Left cardiac atrium (tissue), 4 donors: ENCODE data around the gene LACC1. TPM values are rescaled to one million over a fixed set of nuclear protein-coding genes. Genes with fewer than 3 reads are reported as not detected.

Source experiments
- ATAC-seq, 2 donors: fragments of 200-7000 bp; cut with Tn5 transposase; one replicate each; pipeline ENCODE4 v1.9.1; 2020; ENCODE audit warnings: mild to moderate bottlenecking in 2 of 2, moderate library complexity in 2 of 2
- DNase-seq: peaks from one replicate; pipeline ENCODE4 v3.0.0-alpha.2; 2020
- intact Hi-C, 2 donors: fragments of 100-400 bp; cut with DNase I; formaldehyde crosslinking; loops; one replicate each; pipeline versions ENCODE4 v1.14.1 to v1.15.1; 2022 to 2023
- long read RNA-seq: library from polyadenylated mRNA; unstranded; transcript quantifications from one replicate; pipeline ENCODE4 v2.0.0, GENCODE V29; 2021
- total RNA-seq, 2 donors: library from RNA; stranded (reverse); fragmentation: NEBNext Ultra II Directional; extraction: Animal tissue kit (Norgen Biotek cat#: 25700); gene quantifications; one replicate each; pipeline ENCODE4 v1.2.1, GENCODE V29; 2021
- donor health status: DM: no; HTN: yes; CAD: no.
- donor health status: DM: no; HTN: yes; CAD: no; lungs with severe emphysema.
- donor health status: DM: yes; HTN: yes; CAD: no.
- donor health status: Dilated cardiomyopathy.

LACC1 gene
- total RNA-seq: 1 to 10 TPM; 5.5 to 7.5 TPM
- long read RNA-seq, full-length matches to known transcripts: 8 of 11 reads
- long read RNA-seq, partial matches to known transcripts: 1 of 11 reads
- long read RNA-seq, other reads (novel, unspliced or antisense): 2 of 11 reads

DNA sequence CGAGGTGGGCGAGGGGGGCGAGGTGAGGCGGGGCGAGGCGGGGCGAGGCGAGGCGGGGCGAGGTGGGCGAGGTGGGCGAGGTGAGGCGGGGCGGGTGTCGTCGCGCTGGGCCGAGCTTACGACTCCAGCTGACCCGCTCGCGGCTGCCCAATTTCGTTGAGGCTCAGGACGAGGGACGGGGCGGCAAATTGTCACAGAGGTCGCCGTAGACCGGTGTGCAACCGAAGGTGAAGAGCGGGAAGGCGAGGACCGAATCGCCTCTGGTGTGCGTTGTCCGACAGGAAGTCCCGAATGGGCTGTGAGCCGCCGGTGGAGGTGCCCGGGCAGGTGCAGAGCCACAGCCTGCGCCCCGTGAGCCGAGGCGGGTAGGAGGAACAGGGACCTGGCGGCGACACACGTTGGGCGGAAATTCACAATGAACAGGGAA, at the start of gene LACC1:
TSS of gene LACC1 (plus strand) at position 150 of the 427 bp plus-strand sequence. CDS start 1,082 bp downstream, outside the sequence.
- DNase-seq (peak; percentile 71), ATAC-seq (peak; percentile 82 to 89)
- intact Hi-C loops: loop anchor here in 1 of 2 donors (10.0 kb wide), 2 partner anchors 905 to 1285 kb away; no protein-coding TSS in a partner anchor

DNA sequence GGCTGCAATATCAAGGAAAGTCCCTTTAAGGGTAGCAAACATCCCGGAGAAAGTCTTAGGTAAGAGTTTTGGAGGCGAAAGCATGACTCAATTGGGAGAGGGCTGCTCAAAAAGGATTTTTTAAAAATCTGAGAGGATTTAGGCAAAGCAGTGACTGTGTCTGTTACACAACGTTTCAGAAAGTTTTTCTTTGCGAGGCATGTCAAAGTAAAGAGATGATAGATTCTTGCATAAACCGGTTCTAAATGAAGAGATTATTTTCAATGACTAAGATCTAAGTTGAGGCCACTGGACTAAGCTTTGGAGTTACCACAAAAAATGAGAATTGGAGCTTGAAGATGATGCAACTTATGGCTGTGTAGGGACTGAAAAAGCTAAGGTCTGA, 49.2 kb upstream of the LACC1 start:
- DNase-seq (no peak), ATAC-seq (peak; percentile 41 to 94)
- intact Hi-C loops: no loop called here

DNA sequence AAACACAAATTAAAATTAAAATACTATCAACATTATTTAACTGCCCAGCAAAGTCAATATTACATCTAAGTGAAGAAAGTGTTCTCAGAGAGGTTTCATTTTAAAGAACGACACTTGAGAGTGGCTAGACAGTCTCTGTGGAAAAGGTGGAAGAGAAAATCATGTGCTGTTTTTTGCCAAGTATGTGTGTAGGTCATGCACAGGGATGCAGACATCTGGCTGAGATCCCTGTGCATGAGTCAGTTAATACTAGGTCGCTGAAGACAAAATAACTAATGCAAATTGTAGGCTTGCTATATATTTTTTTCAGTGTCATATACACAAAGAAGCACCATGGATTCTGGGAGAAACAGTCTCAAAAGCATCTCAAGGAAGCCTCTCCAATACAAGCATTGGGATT, 48.6 kb upstream of the LACC1 start:
- no peak for DNase-seq
- intact Hi-C loops: no loop called here
- ATAC-seq: peak in 1 of 2 donors; percentile 46

DNA sequence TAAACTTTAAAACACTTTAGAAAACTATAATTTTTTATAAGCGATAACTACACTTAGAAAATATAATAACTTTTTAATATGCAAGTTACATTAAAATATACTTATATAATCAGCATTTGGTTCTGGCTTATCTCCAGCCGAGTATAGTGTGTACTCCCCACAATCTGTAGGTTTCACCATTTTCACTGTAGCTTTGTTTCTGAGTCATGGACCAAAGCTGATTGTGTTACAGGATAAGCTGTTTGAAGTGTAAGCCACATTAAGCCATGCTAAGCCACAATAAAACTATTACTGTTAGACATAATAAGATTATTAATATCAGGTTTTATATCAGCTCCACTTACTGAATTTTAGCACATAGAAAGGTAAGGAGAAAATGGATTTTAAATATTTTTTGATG, 44.0 kb upstream of the LACC1 start:
- ATAC-seq: no peak
- intact Hi-C loops: no loop called here
- DNase-seq: no peak

DNA sequence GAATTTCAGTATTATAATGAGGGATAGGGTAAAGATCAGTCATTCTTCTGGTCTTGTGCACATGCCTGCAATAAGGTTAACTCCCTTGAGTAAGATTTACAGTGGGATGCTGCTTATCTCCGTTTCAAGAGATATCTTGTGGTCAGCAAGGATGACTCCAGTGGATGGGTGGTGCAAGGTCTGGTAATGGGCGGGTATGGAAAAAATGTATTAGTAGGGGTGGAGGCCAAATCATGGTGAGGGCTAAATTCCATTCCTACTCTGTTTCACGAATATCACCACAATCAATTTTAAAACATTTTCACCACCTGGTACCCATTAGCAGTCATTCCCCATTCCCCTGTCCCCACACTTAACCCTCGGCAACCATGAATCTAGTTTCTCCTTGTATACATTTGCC, 40.8 kb upstream of the LACC1 start:
- no peak for DNase-seq
- intact Hi-C loops: no loop called here
- ATAC-seq: peak in 1 of 2 donors; percentile 83

DNA sequence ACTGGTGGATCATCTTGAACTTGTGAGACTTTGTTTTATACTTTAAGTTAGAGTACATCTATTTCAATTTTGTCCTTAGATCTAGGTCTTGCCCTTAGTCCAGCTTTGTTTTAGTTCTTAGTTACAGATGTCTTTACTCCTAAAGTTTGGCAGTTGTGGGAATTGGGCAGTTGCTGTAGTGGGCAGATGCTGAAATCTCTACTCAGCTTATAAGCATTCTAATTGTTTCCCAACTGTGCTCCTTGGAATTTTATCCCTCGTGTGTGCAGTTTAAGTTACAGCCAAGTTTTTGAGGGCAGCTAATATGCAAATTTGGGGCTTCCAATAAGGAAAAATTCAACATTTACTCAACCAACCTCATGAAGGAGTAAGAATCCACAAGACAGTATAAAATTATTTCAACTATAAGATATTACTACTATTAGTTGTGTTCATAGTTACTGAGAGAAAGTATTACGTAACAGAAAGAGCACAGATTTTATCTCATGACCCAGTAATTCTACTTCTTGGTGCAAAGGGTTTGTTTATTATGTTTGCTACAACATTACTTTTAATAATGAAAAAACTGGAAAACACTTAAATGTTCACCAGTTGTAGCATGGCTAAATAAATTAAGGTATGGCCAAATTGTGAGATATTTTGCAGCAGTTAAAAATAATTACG, 33.1 kb upstream of the LACC1 start:
- ATAC-seq (peak in 1 of 2 donors; percentile 30), DNase-seq (no peak)
- intact Hi-C loops: no loop called here

DNA sequence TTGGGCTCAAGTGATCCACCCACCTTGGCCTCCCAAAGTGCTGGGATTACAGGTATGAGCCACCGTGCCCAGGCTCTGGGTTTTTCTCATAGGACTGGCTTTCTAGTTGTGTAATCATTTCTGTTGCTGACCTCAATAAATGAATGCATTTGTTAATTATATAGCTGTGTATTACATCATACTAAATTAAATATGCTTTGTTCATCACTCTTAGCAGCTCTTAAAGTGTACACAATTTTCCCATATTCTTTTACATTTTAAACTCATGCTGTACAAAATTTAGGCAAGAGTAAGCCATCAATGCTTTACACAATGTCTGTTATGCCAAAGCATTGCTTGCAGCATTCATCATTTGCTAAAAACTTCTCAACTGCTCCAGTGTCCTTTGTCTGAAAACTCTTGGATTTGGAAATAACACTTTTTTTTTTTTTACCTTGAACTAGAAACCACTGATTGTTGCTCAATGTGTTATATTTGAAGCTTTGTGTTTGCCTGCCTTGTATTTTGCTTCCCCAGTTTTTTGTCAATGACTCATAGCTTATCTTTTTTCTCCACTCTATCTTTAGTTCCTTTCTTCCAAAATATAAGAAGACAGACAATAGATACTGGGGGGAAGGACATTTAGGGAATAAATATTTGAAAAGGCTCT, 31.6 kb upstream of the LACC1 start:
- intact Hi-C loops: no loop called here

DNA sequence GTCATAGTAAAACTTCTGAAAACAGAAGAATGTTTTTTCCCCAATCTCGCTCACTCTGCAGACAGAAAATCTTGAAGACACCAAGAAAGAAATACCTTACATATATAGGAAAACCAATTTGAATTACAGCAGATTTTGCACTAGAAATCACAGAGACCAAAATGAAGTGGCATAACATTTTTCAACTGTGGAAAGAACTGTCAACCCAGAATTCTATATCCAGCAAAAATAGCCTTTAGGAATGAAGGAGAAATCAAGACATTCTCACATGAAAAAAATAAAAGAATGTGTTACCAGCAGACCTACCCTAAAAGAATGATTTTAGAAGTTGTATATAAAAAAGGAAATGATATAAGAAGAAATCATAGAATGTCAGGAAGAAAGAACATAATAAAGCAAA, 28.8 kb upstream of the LACC1 start:
- ATAC-seq: no peak
- intact Hi-C loops: no loop called here
- no peak for DNase-seq

More for the DNA sequence above, 31.6 kb upstream of the LACC1 start:
- DNase-seq (no peak), ATAC-seq (peak; percentile 12 to 60)

DNA sequence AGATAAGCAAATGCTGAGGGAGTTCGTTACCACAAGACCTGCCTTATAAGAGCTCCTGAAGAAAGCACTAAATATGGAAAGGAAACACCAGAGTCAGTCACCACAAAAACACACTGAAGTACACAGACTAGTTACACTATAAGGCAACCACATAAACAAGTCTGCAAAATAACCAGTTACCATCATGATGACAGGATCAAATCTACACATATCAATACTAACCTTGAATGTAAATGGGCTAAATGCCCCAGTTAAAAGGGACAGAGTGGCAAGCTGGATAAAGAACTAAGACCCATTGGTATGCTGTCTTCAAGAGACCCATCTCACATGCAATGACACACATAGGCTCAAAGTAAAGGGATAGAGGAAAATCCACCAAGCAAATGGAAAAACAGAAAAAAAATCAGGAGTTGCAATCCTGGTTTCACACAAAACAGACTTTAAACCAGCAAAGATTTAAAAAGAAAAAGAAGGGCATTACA, 26.7 kb upstream of the LACC1 start:
- no peak for ATAC-seq
- intact Hi-C loops: no loop called here
- DNase-seq: no peak

DNA sequence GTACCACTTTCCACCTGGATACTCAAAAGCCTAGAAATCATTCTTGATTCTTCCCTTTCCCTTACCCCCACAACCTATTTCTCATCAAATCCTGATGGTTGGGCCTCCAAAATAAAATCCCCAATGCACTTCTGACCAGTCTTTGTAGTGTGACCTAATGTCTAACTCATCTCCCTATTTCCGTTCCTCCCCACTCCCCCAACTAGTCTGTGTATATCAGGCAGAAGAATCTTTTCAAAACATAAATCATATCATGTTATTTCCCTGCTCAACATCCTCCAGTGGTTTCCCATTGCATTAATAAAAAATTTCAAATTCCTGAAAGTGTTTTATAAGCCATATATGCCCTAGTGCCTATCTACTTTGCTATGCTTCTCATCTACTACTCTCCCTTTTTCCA, 17.8 kb upstream of the LACC1 start:
- ATAC-seq: no peak
- DNase-seq: no peak
- intact Hi-C loops: no loop called here

DNA sequence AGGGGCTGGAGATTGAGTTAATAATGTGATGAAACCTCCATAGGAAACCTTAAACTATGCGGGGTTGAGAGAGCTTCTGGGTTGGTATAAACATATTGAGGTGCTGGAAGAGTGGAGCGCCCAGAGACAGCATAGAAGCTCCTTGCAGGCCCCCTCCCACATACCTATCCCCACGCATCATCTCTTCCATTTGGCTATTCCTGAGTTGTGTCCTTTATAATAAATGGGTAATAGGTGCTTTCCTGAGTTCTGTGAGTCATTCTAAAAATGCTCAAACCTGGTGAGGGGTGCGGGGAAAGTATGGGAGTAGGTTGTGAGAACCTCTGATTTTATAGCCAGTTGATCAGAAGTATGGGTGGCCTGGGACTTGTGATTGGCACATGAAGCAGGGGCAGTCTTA, 14.8 kb upstream of the LACC1 start:
- ATAC-seq: no peak

DNA sequence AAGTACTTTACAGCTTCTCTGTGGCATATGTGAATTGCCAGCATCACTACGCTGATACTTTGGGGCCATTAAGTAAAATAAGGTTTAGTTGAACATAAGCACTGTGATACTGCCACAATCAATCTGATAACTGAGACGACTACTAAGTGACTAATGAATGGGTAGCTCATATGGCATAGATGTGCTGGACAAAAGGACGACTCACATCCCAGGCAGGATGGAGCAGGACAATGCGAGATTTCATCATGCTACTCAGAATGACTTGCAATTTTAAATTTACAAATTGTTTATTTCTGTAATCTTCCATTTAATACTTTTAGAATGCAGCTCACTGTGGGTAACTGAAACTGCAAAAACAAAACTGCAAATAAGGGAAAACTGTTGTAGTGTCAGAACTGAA, 13.8 kb upstream of the LACC1 start:
- intact Hi-C loops: no loop called here
- DNase-seq: no peak
- ATAC-seq: no peak

More for the DNA sequence above, 14.8 kb upstream of the LACC1 start:
- intact Hi-C loops: no loop called here
- DNase-seq: no peak

DNA sequence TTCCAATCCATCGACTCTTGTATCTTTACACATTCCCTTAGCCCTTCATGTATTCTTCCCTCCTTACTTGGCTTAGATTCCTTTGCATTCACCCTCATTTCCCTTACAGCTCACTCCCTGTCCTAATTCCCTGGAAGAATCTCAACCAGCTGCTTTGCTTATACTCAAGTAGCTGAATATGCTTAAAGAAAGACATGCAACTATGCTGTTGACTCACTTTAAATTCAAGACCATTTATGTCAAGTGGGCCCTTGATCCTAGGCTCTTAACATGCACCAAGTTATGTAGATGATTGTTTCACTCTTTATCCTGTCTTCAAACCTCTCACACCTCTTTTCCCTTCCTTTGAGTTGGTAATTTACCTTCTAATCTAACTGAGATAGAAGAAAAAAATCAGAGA, 7.5 kb upstream of the LACC1 start:
- ATAC-seq: no peak
- no peak for DNase-seq
- intact Hi-C loops: loop anchor here in 1 of 2 donors (10.0 kb wide), 2 partner anchors 897 to 1277 kb away; no protein-coding TSS in a partner anchor

DNA sequence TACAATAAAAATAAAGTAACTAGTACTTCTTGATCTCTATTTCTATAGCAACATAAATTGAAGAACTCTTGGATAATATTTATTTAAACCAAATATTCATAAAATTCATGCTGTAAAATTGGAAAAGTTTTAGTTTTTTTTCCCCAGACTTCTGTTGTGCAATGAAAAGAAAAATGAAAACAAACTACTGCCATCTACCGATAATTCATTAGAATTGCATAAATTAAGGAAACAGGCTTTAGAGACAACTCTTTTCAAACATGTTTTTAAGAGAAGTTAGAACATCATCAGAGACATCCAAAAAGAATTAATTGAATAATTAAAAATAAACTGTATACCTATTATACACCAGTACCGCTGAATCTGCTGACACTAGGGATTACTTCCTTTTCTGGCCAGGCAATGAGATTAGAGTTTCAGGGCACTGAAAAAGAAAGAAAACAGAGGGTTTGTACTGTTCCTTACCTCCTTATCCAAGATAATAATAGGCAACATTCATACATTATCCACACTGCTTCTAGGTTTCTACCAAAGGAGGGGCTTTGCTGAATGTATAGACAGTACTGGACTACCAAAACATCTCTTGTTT, 5.1 kb upstream of the LACC1 start:
- ATAC-seq: no peak
- intact Hi-C loops: loop anchor here in 1 of 2 donors (10.0 kb wide), 2 partner anchors 900 to 1280 kb away; no protein-coding TSS in a partner anchor

DNA sequence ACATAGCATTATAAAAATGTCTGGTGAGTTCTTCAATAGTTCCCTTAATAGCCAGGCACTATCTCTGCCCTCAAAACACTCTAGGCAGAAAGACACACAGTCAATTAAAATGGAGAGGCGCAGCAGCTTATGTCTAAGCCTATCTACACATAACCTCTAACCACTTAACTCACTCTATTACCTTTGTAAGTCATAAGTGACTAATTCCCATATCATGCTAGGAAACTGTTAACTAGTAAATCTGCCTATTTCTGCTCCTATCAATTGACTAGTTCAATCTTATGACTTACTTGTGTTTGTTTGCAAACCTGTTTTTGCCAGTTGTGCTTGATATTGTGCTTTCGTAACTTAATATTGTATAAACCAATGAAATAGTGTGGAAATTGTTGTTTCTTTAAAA, 3.3 kb upstream of the LACC1 start:
- DNase-seq (no peak), ATAC-seq (no peak)
- intact Hi-C loops: loop anchor here in 1 of 2 donors (10.0 kb wide), 2 partner anchors 902 to 1282 kb away; no protein-coding TSS in a partner anchor

More for the DNA sequence above, 5.1 kb upstream of the LACC1 start:
- DNase-seq: no peak

DNA sequence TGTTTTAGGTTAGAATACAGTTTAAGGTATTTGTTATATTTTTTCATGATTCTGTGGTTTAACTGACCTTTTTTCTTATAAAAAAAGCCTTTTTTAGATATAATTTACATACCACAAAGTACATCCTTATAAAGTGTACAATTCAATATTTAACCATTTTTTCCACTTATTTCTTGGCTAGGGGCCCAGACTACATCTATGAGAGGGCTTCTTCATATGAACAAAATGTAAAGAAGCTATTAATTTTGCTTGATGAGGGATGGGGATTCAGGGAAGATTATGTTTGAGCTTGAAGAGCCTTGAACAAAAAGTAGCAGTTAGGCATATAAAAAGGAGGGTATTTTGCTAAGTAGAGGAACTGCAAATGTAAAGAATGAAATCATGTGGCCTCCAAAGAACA, 2.4 kb upstream of the LACC1 start:
- ATAC-seq: no peak
- DNase-seq: no peak
- intact Hi-C loops: loop anchor here in 1 of 2 donors (10.0 kb wide), 2 partner anchors 903 to 1283 kb away; no protein-coding TSS in a partner anchor

DNA sequence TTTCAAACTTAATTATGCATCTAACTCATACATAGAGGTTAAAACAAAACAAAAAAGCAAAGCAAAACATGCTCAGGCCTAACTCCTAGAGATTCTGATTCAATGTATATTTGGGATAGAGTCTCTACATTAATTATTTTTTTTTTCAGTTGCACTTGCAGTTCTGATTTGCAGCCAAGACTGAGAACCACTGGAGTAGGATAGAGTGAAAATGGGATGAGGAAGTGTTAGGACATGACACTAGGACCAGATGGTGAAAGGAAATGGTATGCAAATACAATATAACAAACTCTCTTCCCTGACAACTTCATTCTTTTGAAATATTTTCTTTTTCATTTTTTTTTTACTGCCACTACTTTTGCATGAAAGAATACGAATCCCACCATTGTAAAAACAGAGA, 1.9 kb upstream of the LACC1 start:
- intact Hi-C loops: loop anchor here in 1 of 2 donors (10.0 kb wide), 2 partner anchors 903 to 1283 kb away; no protein-coding TSS in a partner anchor
- no peak for ATAC-seq

DNA sequence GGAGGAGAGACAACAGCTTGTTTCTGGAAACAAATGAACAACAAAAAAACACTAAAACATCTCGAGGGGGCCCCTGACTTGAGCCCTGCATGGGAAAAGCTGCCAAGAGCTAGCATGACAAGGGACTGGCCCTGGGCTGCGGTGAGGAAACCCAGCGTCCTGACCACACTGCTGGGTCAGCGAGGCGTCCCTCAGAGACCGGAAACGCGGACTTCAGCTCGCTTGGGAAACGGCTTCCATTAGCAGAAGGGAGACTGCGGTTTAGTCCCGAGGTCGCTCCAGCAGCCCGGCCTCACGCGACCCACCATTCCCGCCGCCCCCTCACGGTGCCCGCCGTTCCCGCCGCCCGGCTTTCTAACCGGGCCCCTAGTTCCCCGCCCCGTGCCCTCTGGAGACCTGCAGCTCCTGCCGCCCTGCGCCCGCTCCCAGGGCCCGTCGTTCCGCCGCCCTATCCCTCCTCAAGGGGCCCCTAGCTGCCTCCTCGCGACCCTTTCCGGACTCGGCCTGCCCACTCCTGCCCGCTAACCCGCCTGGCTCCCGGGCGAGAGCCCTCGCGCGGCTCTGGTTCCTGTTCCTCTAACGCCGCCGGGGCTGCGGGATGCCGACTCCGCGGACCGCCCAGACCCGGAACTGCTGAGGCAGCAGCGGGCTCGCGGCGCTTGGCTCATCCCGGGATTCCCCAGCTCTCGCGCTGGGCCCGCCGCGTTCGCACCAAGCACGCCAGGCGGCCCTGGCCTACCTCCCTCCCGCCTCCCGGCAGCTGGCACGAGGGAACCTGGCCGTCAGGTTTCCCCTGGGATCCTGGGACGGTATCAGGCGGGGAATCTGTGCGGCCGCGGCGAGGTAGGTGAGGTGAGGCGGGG, 581 bp upstream of the LACC1 start, which contains the start of gene CCDC122:
TSS of gene CCDC122 (minus strand) at position 849 of the 863 bp plus-strand sequence. CDS start 10,364 bp downstream, outside the sequence.
- ATAC-seq: peak; percentile 92 to 94
- peak; percentile 91 for DNase-seq
- intact Hi-C loops: loop anchor here in 1 of 2 donors (10.0 kb wide), 2 partner anchors 904 to 1284 kb away; no protein-coding TSS in a partner anchor

More for the DNA sequence above, 1.9 kb upstream of the LACC1 start:
- DNase-seq: no peak
